HepG2 (cell line): Measurements from ENCODE around the gene SURF2. TPM values are rescaled to one million over a fixed set of nuclear protein-coding genes. Genes with fewer than 3 reads are reported as not detected.

ENCODE experiments used
- ATAC-seq: fragments of 200-7000 bp; cut with Tn5 transposase; 3 replicates; pipeline ENCODE4 v1.9.1; 2020; ENCODE audit warnings: mild to moderate bottlenecking, moderate library complexity
- BruUV-seq: library from RNA; stranded (reverse); fragments of 400-500 nt; replicated peaks from 2 replicates; lab custom pipeline; 2021; lab: Mats Ljungman, UMichigan
- CTCF ChIA-PET: fragments of 300-600 bp; formaldehyde crosslinking; extraction: SDS; loops from one replicate; lab custom pipeline; 2021; ENCODE audit warnings: low total read pairs, inconsistent platforms, low intra/inter-chr PET ratio; lab: Yijun Ruan, JAX
- POLR2A ChIA-PET: fragments of 350-600 bp; sonication (Branson Sonifier 250); formaldehyde crosslinking; loops from one replicate; lab custom pipeline; 2020; ENCODE audit warnings: antibody characterized with exemption, inconsistent platforms; lab: Yijun Ruan, JAX
- DNase-seq: peaks from one replicate; pipeline ENCODE4 v3.0.0-alpha.2; 2015; ENCODE audit warnings: low spot score
- FAIRE-seq: peaks from 3 replicates; lab custom pipeline; 2011; peaks lifted over from hg19 to GRCh38; lab: Jason Lieb, UNC
- H2AFZ ChIP-seq: one replicate; pipeline ENCODE4 v1.6.1; 2011; ENCODE audit warnings: low read length, inconsistent platforms
- H3K27ac ChIP-seq: fragments of 300-600 bp; 3 replicates; pipeline ENCODE4 v1.8.0; 2011; ENCODE audit warnings: mixed run types, mild to moderate bottlenecking, mixed read lengths, low read length, inconsistent platforms; ENCODE audit not compliant: insufficient read depth; ENCODE audit errors: extremely low read length
- H3K27me3 ChIP-seq, 2 experiments: fragments of 200-600 bp in 1 of 2; 2 replicates in 1 of 2; 3 replicates in 1 of 2; pipeline versions ENCODE4 v1.6.0 to v1.8.0; 2011; ENCODE audit warnings: low read length in 2 of 2, mild to moderate bottlenecking in 2 of 2, moderate library complexity in 2 of 2, inconsistent platforms in 1 of 2; ENCODE audit not compliant: insufficient read depth in 2 of 2, control insufficient read depth in 1 of 2
- H3K36me3 ChIP-seq, 2 experiments: fragments of 200-600 bp in 1 of 2; replicated peaks in 1 of 2; 2 replicates in 1 of 2; 3 replicates in 1 of 2; pipeline versions ENCODE4 v1.5.1 to v1.8.0; 2011; ENCODE audit warnings: low read length in 2 of 2, inconsistent platforms in 1 of 2; ENCODE audit not compliant: insufficient read depth in 2 of 2, control insufficient read depth in 1 of 2
- H3K4me1 ChIP-seq: 2 replicates; pipeline ENCODE4 v1.5.1; 2012; ENCODE audit warnings: low read length, inconsistent platforms; ENCODE audit not compliant: insufficient read depth
- H3K4me2 ChIP-seq: 2 replicates; pipeline ENCODE4 v1.6.0; 2011; ENCODE audit warnings: low read depth, low read length, inconsistent platforms
- H3K4me3 ChIP-seq, 3 experiments: fragments of 200-600 bp in 1 of 3; sonication (generic), shearing (Covaris generic) in 1 of 3; replicated peaks in 1 of 3; 2 replicates each; pipeline ENCODE4 v1.5.1; 2011 to 2016; ENCODE audit warnings: low read length in 3 of 3, inconsistent platforms in 2 of 3, low read depth in 2 of 3, mild to moderate bottlenecking in 2 of 3, control low read depth in 1 of 3, mixed read lengths in 1 of 3; ENCODE audit not compliant: insufficient read depth in 1 of 3
- H3K79me2 ChIP-seq: one replicate; pipeline ENCODE4 v1.6.1; 2011; ENCODE audit warnings: low read length, inconsistent platforms; ENCODE audit not compliant: insufficient read depth
- H3K9ac ChIP-seq: 2 replicates; pipeline ENCODE4 v1.6.0; 2011; ENCODE audit warnings: mild to moderate bottlenecking, low read depth, low read length, inconsistent platforms; ENCODE audit not compliant: insufficient read depth
- H3K9me3 ChIP-seq: 2 replicates; pipeline ENCODE4 v1.5.1; 2012; ENCODE audit warnings: mild to moderate bottlenecking, low read length
- H4K20me1 ChIP-seq: 2 replicates; pipeline ENCODE4 v1.6.0; 2011; ENCODE audit warnings: inconsistent platforms, mild to moderate bottlenecking, low read length, moderate library complexity; ENCODE audit not compliant: insufficient read depth
- EP300 ChIP-seq, 3 experiments: sonication (generic) in 1 of 3; formaldehyde crosslinking in 1 of 3; IDR thresholded peaks; 2 replicates each; pipeline versions ENCODE4 v1.5.1 to v1.6.1; 2011 to 2020; ENCODE audit warnings: low read depth in 2 of 3, low read length in 2 of 3, borderline replicate concordance in 1 of 3, improper control_type of control experiment in 1 of 3, mild to moderate bottlenecking in 1 of 3, missing genetic modification reagents in 1 of 3, moderate library complexity in 1 of 3
- KLF11 ChIP-seq: IDR thresholded peaks from 2 replicates; pipeline ENCODE4 v1.6.1; 2016; ENCODE audit warnings: missing compliant biosample characterization
- SNAI1 ChIP-seq: sonication (generic); formaldehyde crosslinking; IDR thresholded peaks from 2 replicates; pipeline ENCODE4 v1.5.0; 2020; ENCODE audit warnings: mild to moderate bottlenecking, missing genetic modification reagents, borderline replicate concordance
- SRF ChIP-seq: IDR thresholded peaks from 2 replicates; pipeline ENCODE4 v1.6.1; 2011; ENCODE audit warnings: mild to moderate bottlenecking, low read depth, low read length, moderate library complexity
- ZNF124 ChIP-seq: sonication (generic); formaldehyde crosslinking; IDR thresholded peaks from 2 replicates; pipeline ENCODE4 v1.4.0; 2020; ENCODE audit warnings: missing genetic modification reagents
- ZNF460 ChIP-seq: sonication (generic); formaldehyde crosslinking; IDR thresholded peaks from 2 replicates; pipeline ENCODE4 v1.5.1; 2020; ENCODE audit warnings: missing genetic modification reagents, mild to moderate bottlenecking, borderline replicate concordance
- ZSCAN31 ChIP-seq: sonication (generic); formaldehyde crosslinking; IDR thresholded peaks from 2 replicates; pipeline ENCODE4 v1.5.0; 2020; ENCODE audit warnings: low read depth, mild to moderate bottlenecking, missing genetic modification reagents
- WGBS: methylation state at CpG from one replicate; pipeline ENCODE4 v1.1.6; 2017; ENCODE audit warnings: low lambda C conversion rate; 5-methylcytosine and 5-hydroxymethylcytosine counted together
- in situ Hi-C: cut with HindIII; loops from 2 replicates; pipeline ENCODE4 v1.10.0; 2017; ENCODE audit warnings: low pct_unique_long_range_greater_than_20kb; ENCODE audit not compliant: extremely low pct_ligation_motif_present
- intact Hi-C: fragments of 100-400 bp; cut with micrococcal nuclease; formaldehyde crosslinking; loops from one replicate; pipeline ENCODE4 v1.10.0; 2022; ENCODE audit not compliant: unreplicated experiment
- polyA plus RNA-seq, 8 experiments: library from polyadenylated mRNA; depleted of rRNA in 3 of 8; stranded (reverse) in 7 of 8; unstranded in 1 of 8; fragments of >200 nt; fragmentation: Illumina TruSeq in 4 of 8; extraction: Trizol in 4 of 8; gene quantifications; 2 replicates each; pipeline versions ENCODE4 v1.2.1 to v1.2.3, GENCODE V29; 2011 to 2016; ENCODE audit warnings: low read depth in 4 of 8, missing spikeins in 1 of 8, mixed read lengths in 1 of 8; ENCODE audit not compliant: insufficient read depth in 1 of 8
- total RNA-seq, 5 experiments: library from RNA; depleted of rRNA; stranded (reverse); fragments of >200 nt; fragmentation: Illumina TruSeq; extraction: Trizol; gene quantifications; 2 replicates each; pipeline ENCODE4 v1.2.3, GENCODE V29; 2016; ENCODE audit warnings: low read depth in 1 of 5
- TF ChIP-seq, protein P1 (sequence below): sonication (generic); formaldehyde crosslinking; conservative IDR thresholded peaks from 2 replicates; pipeline ENCODE4 v1.5.0; 2020; ENCODE audit warnings: missing genetic modification reagents

SURF2 gene
- total and polyA plus RNA-seq, 2 of the 13 experiments (the other 11 are each of a cell fraction or from before 2014, with no cell fraction given): 6.3 to 13.6 TPM

DNA sequence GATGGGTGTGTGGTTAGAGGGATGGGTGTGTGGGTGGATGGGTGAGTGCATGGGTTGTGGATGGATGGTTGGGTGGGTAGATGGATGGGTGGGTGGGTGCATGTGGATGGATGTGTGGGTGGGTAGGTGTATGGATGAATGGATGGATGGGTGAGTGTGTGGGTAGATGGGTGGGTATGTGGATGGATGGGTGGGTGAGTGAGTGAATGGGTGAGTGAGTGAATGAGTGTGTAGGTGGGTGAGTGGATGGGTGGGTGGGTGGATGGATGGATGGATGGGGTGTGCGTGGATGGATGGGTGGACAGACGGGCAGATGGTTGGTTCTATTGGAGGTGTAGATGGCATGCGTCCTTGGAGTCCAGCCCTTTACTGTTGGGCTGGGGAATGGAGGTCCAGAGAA lies 37.0 kb downstream of the SURF2 start:
- no peaks in the 10 kb centered on the region for H3K9me3 ChIP-seq
- H3K4me3 ChIP-seq: no peak overlapping the region
- no peak for DNase-seq
- H3K4me2 ChIP-seq: peak overlapping the region; percentile 65; the same call in 1 of the 2 replicates
- no peaks in the 10 kb centered on the region for H3K36me3 ChIP-seq
- ChIA-PET CTCF (no interaction called here), POLR2A (interaction anchor here (1.1 kb wide), 1 partner anchor 18 kb away, joined by 3 read pairs; no protein-coding TSS in a partner anchor)
- H4K20me1 ChIP-seq: no peaks in the 10 kb centered on the region
- H3K27ac ChIP-seq: no peak overlapping the region
- no peaks in the 10 kb centered on the region for H3K79me2 ChIP-seq
- TF ChIP-seq, protein P1, sequence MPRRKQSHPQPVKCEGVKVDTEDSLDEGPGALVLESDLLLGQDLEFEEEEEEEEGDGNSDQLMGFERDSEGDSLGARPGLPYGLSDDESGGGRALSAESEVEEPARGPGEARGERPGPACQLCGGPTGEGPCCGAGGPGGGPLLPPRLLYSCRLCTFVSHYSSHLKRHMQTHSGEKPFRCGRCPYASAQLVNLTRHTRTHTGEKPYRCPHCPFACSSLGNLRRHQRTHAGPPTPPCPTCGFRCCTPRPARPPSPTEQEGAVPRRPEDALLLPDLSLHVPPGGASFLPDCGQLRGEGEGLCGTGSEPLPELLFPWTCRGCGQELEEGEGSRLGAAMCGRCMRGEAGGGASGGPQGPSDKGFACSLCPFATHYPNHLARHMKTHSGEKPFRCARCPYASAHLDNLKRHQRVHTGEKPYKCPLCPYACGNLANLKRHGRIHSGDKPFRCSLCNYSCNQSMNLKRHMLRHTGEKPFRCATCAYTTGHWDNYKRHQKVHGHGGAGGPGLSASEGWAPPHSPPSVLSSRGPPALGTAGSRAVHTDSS (CRISPR knock-in tag): no peak
- no peak for TF ChIP-seq EP300 (IDR thresholded peaks at IDR 0.05; ENCODE audit: low read depth in 2 of 2, low read length in 2 of 2)
- TF ChIP-seq EP300 (CRISPR knock-in tag; IDR thresholded peaks at IDR 0.05; ENCODE audit: borderline replicate concordance): no peak
- TF ChIP-seq ZNF460 (CRISPR knock-in tag): no peak
- TF ChIP-seq ZNF124 (CRISPR knock-in tag): no peak
- TF ChIP-seq SRF: no peak
- TF ChIP-seq KLF11 (CRISPR knock-in tag): no peak
- no peak for TF ChIP-seq SNAI1 (CRISPR knock-in tag)
- TF ChIP-seq ZSCAN31: no peak
- no peaks in the 10 kb centered on the region for H3K27me3 ChIP-seq
- in situ Hi-C loops: no loop called here
- intact Hi-C loops: no loop called here
- no peak for ATAC-seq
- no peak overlapping the region for H2AFZ ChIP-seq
- no TSS peak for BruUV-seq
- H3K9ac ChIP-seq: no peak overlapping the region
- H3K4me1 ChIP-seq: peaks cover 75% of the 10 kb centered on the region
- FAIRE-seq: no peak
- WGBS: 73% methylated on average over 3 of the region's 3 CpGs
